HG02852 (cell line): ENCODE measurements around the gene FCRLA.
"Not testable (repeated sequence)": the region's sequence is repeated elsewhere in the genome, so short reads cannot be mapped to it uniquely, and the experiment has no call there.

Experiments used
- ATAC-seq: cut with Tn5 transposase; IDR thresholded peaks from one replicate; pipeline ENCODE4 v1.9.1; 2021; ENCODE audit warnings: mild to moderate bottlenecking, moderate library complexity; ENCODE audit not compliant: unreplicated experiment

Gene FCRLA, protein sequence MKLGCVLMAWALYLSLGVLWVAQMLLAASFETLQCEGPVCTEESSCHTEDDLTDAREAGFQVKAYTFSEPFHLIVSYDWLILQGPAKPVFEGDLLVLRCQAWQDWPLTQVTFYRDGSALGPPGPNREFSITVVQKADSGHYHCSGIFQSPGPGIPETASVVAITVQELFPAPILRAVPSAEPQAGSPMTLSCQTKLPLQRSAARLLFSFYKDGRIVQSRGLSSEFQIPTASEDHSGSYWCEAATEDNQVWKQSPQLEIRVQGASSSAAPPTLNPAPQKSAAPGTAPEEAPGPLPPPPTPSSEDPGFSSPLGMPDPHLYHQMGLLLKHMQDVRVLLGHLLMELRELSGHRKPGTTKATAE

DNA sequence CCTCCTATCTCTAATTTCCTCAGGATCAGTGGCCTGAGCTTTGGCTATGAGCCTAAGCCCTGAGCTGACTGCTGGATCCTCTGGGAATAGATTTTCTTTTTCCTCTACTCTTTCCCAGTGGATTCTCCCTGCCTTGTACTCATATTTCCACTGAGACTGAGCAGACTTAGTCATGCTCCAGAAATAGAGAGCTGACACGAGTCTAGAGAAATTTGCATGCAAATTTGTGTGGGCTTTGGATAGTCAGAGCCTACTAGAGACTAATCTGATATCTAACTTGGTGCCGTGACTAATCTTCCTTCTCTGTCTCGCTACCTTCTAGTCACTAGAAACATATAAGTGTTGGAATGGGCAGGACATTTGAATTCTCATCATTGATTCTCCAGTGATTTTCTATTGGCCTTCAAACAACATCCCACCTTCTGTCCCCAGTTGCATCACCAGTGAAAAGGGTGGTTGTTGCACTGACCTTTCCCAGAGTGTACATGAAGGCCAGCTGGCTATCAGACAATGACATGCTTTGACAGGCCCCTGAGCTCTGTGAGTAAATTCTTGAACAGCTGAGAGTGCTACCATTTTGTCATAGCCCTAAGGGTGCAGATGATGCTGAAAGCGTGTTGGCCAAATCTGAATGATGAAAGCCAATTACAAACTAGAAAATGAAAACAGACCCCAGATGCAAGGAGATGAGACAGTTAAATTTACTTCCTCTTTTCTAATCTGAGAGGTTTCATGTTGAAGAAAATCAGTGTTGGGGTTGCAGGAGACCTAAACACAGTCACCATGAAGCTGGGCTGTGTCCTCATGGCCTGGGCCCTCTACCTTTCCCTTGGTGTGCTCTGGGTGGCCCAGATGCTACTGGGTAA lies at the start of gene FCRLA:
Gene FCRLA, plus strand, starts transcription at position 748 of the 866 bp plus-strand sequence. Its CDS starts 36 bp downstream, at position 784.
- peak; percentile 65 for ATAC-seq

DNA sequence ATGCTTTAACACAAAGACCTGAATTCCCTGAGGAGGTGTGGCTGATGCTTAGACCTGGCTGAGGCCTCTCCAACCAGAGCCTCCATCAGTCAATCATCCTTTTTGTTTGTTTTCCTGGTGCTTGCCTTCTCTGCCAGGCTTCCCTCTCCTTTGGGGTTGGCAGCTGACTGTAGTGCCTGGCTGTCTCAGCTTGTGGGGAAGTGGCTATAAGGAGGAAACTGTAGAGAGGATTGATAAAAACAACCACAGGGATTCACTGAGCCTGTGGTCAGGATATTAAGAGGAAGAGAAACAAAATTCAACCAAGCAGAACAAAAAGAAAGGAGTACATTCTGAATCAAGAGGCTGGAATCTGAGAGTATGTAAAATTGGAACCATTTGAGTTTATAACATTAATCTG lies 48.5 kb upstream of the FCRLA start:
- not testable (repeated sequence) for ATAC-seq

- ATAC-seq = not testable (repeated sequence)
Measured at GRCh38 chr1:161661660-161662311, 45.2 kb upstream of the FCRLA start.

GRCh38 chr1:161662684-161663339 lies 44.2 kb upstream of the FCRLA start, which contains the start of gene FCGR2B:
FCGR2B (plus strand) TSS chr1:161663143; CDS start chr1:161663242, 99 bp downstream.
- ATAC-seq = peak; percentile 60

DNA sequence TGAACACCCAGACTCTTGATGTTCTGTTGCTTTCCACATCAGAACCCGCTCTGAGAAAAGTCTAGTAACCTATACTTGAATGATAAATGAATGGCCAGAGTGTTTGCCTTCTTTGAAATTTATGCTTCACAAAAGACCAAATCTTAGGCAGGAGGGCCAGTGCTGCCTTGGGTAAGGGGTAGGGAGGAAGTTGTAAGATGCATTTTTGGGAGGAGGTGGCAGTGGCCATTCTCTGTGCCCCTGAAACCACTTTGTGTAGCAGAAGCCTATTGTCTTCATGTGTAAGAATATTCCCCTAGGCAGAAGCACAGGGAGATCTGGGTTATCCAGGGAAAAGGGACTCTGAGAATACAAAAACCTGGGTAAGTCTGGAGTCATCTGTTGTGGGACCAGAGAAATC lies 43.5 kb upstream of the FCRLA start:
- ATAC-seq = not testable (repeated sequence)

- ATAC-seq = not testable (repeated sequence)
Measured at GRCh38 chr1:161664689-161665088, 42.3 kb upstream of the FCRLA start.

- not testable (repeated sequence) for ATAC-seq
Measured at GRCh38 chr1:161671045-161672020, 35.7 kb upstream of the FCRLA start.

DNA sequence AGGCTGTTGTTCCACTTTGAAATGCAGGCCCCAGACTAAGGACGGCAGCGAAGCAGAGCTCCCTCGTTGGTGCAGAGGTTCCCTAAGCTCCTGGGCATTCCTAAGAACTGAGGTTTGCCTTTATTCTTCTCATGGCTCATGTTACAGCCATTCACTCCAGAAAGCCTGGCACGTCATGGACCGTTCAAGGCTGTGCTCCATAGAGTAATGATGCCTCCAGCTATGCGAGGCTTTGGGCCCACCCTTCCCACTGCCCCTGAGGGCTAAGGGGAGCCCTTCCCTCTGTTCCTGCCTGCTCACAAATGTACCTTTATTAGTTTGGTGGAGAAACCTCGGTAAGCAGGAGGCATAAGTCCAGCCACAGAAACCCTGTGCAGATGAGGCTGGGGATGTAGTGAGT lies 33.6 kb upstream of the FCRLA start:
- not testable (repeated sequence) for ATAC-seq

- ATAC-seq = not testable (repeated sequence)
Measured at GRCh38 chr1:161674447-161674846, 32.6 kb upstream of the FCRLA start.

DNA sequence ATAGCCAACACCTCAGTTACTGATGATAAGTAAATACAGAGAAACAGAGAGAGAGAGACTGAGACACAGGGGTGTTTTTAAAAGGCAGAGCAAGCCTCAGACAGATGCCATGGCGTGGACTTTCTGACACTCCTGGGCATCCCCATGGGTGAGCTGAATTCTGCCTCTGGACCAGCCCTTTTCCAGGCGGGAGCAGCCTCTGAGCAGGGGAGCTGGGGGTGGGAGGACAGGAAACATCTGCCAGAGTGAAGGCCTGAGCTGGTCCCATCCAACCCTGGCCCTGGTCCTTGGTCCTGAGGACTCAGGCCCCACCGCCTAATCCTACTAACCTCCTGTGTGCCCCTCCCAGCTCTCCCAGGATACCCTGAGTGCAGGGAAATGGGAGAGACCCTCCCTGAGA lies 32.1 kb upstream of the FCRLA start:
- ATAC-seq = not testable (repeated sequence)

- no peak for ATAC-seq
Measured at GRCh38 chr1:161676441-161676840, 30.6 kb upstream of the FCRLA start.

GRCh38 chr1:161676958-161677689 lies 29.9 kb upstream of the FCRLA start:
- no peak for ATAC-seq

GRCh38 chr1:161678500-161678899 lies 28.5 kb upstream of the FCRLA start:
- ATAC-seq = no peak

- ATAC-seq = no peak
Measured at GRCh38 chr1:161681879-161682278, 25.1 kb upstream of the FCRLA start.

GRCh38 chr1:161688946-161689345 lies 18.1 kb upstream of the FCRLA start:
- ATAC-seq = no peak

- ATAC-seq = no peak
Measured at GRCh38 chr1:161691846-161692245, 15.2 kb upstream of the FCRLA start.

DNA sequence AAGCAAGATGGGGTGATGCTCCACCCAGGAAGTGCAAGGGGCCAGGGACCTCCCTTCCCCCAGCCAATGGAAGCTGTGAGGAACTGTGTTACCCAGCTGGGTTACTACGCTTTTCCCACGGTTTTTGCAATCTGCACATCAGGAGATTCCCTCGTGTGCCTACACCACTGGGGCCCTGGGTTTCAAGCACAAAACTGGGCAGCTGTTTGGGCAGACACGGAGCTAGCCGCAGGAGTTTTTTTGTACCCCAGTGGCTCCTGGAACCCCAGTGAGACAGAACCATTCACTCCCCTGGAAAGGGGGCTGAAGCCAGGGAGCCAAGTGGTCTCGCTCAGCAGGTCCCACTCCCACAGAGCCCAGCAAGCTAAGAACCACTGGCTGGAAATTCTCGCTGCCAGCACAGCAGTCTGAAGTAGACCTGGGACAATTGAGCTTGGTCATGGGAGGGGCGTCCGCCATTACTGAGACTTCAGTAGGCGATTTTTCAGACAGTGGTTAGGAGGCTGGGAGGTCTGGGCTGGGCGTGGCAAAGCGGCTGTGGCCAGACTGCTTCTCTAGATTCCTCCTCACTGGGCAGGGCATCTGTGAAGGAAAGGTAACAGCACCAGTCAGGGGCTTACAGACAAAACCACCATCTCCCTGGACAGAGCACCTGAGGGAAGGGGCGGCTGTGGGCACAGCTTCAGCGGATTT lies 13.9 kb upstream of the FCRLA start:
- ATAC-seq = not testable (repeated sequence)

GRCh38 chr1:161698302-161698701 lies 8.7 kb upstream of the FCRLA start:
- not testable (repeated sequence) for ATAC-seq
